ENCODE results near the gene SULF2. TPM values are rescaled to one million over a fixed set of nuclear protein-coding genes. Genes with fewer than 3 reads are reported as not detected.

Gene SULF2
- total RNA-seq, 4 donors from 2014 or later: 41.2 to 177 (median 62.3) TPM

- TF ChIP-seq EP300 (IDR thresholded peaks at IDR 0.05) (no peak), CTCF (IDR thresholded peaks at IDR 0.05) (no peak), POLR2AphosphoS5 (IDR thresholded peaks at IDR 0.05) (no peak), POLR2A (IDR thresholded peaks at IDR 0.05) (no peak)
- Histone ChIP-seq H3K27me3 (no peaks in the 10 kb centered on the region), H3K36me3 (peaks cover 0 to 81% of the 10 kb centered on the region in 2 donors), H3K9me3 (no peaks in the 10 kb centered on the region), H3K4me3 (no peak overlapping the region), H3K4me1 (peaks cover 0 to 9% (median 0%) of the 10 kb centered on the region in 3 donors), H3K27ac (no peak overlapping the region)
- no CpG with 5 or more reads among the region's 6 CpGs for WGBS, 2 donors (ENCODE audit: low coverage in 1 of 2)
- ATAC-seq: no peak
Measured at GRCh38 chr20:47673671-47673955, 111.7 kb downstream of the SULF2 start.

GRCh38 chr20:47672886-47673670, 112.2 kb downstream of the SULF2 start:
- H3K4me1 ChIP-seq: peaks cover 0 to 5% (median 0%) of the 10 kb centered on the region in 3 donors
- no peaks in the 10 kb centered on the region for H3K27me3 ChIP-seq
- ATAC-seq: no peak
- TF ChIP-seq POLR2AphosphoS5 (IDR thresholded peaks at IDR 0.05) (no peak), CTCF (IDR thresholded peaks at IDR 0.05) (no peak), EP300 (IDR thresholded peaks at IDR 0.05) (no peak), POLR2A (IDR thresholded peaks at IDR 0.05) (no peak)
- no peaks in the 10 kb centered on the region for H3K9me3 ChIP-seq
- 90 to 92% methylated on average over 3 to 9 of the region's 16 CpGs for WGBS, 2 donors (ENCODE audit: low coverage in 1 of 2)
- peaks cover 0 to 86% of the 10 kb centered on the region in 2 donors for H3K36me3 ChIP-seq
- no peak overlapping the region for H3K4me3 ChIP-seq
- H3K27ac ChIP-seq: no peak overlapping the region

- no peaks in the 10 kb centered on the region for H3K9me3 ChIP-seq
- no peaks in the 10 kb centered on the region for H3K27me3 ChIP-seq
- 92 to 94% methylated on average over 6 to 9 of the region's 15 CpGs for WGBS, 2 donors (ENCODE audit: low coverage in 1 of 2)
- TF ChIP-seq CTCF (IDR thresholded peaks at IDR 0.05) (no peak), EP300 (IDR thresholded peaks at IDR 0.05) (no peak), POLR2A (IDR thresholded peaks at IDR 0.05) (no peak), POLR2AphosphoS5 (IDR thresholded peaks at IDR 0.05) (no peak)
- no peak overlapping the region for H3K27ac ChIP-seq
- no peak for ATAC-seq
- H3K4me1 ChIP-seq: no peaks in the 10 kb centered on the region
- peaks cover 0 to 85% of the 10 kb centered on the region in 2 donors for H3K36me3 ChIP-seq
- H3K4me3 ChIP-seq: no peak overlapping the region
Measured at GRCh38 chr20:47672166-47672565, 113.1 kb downstream of the SULF2 start.

GRCh38 chr20:47670913-47671312, 114.4 kb downstream of the SULF2 start:
- ATAC-seq: no peak
- 89 to 100% methylated on average over 2 to 10 of the region's 10 CpGs for WGBS, 2 donors (ENCODE audit: low coverage in 1 of 2)
- Histone ChIP-seq H3K4me3 (no peak overlapping the region), H3K36me3 (peaks cover 0 to 82% of the 10 kb centered on the region in 2 donors), H3K27ac (no peak overlapping the region), H3K4me1 (no peaks in the 10 kb centered on the region), H3K27me3 (no peaks in the 10 kb centered on the region), H3K9me3 (no peaks in the 10 kb centered on the region)
- TF ChIP-seq POLR2A (IDR thresholded peaks at IDR 0.05) (no peak), EP300 (IDR thresholded peaks at IDR 0.05) (no peak), POLR2AphosphoS5 (IDR thresholded peaks at IDR 0.05) (no peak), CTCF (IDR thresholded peaks at IDR 0.05) (no peak)
